ENCODE data around the gene PKD1L1. TPM values are rescaled to one million over a fixed set of nuclear protein-coding genes. Genes with fewer than 3 reads are reported as not detected.
"Not testable (repeated sequence)": the region's sequence is repeated elsewhere in the genome, so short reads cannot be mapped to it uniquely, and the experiment has no call there.

PKD1L1 gene
- total RNA-seq, 2 experiments from 2014 or later: 0.08 to 0.11 TPM

- DNase-seq (no peak), ATAC-seq (no peak)
- H3K27ac Mint-ChIP-seq: no peak overlapping the region
- no peaks in the 10 kb centered on the region for H3K27me3 Mint-ChIP-seq (ENCODE audit: low read depth)
- CTCF ChIA-PET: interaction anchor here (0.6 to 2.6 kb wide), 21 partner anchors 19 to 289 kb away, joined by 3 to 88 read pairs (median 6); no protein-coding TSS in a partner anchor
- no peak overlapping the region for H3K4me3 Mint-ChIP-seq
- no peaks in the 10 kb centered on the region for H3K4me1 Mint-ChIP-seq (ENCODE audit: low read depth)
- H3K36me3 Mint-ChIP-seq (ENCODE audit: low read depth): no peaks in the 10 kb centered on the region
- no peaks in the 10 kb centered on the region for H3K9me3 Mint-ChIP-seq (ENCODE audit: insufficient read depth)
- POLR2A ChIA-PET: no interaction called here
Observed at GRCh38 chr7:47943676-47944474, 4.4 kb downstream of the PKD1L1 start.

- DNase-seq; H3K4me3 Mint-ChIP-seq; ATAC-seq; H3K27me3 Mint-ChIP-seq (ENCODE audit: low read depth); H3K27ac Mint-ChIP-seq; H3K4me1 Mint-ChIP-seq (ENCODE audit: low read depth); H3K9me3 Mint-ChIP-seq (ENCODE audit: insufficient read depth); H3K36me3 Mint-ChIP-seq (ENCODE audit: low read depth): not testable (repeated sequence)
- ChIA-PET POLR2A (interaction anchor here (0.6 kb wide), 1 partner anchor 351 kb away, joined by 3 read pairs; no protein-coding TSS in a partner anchor), CTCF (interaction anchor here (1.1 kb wide), 1 partner anchor 212 kb away, joined by 4 read pairs; no protein-coding TSS in a partner anchor)
Observed at GRCh38 chr7:47942651-47943050, 5.6 kb downstream of the PKD1L1 start.

GRCh38 chr7:47942132-47942531, 6.1 kb downstream of the PKD1L1 start:
- Mint-ChIP-seq H3K27ac (no peak overlapping the region), H3K4me1 (ENCODE audit: low read depth) (peaks cover 7% of the 10 kb centered on the region), H3K9me3 (ENCODE audit: insufficient read depth) (no peaks in the 10 kb centered on the region), H3K4me3 (no peak overlapping the region), H3K36me3 (ENCODE audit: low read depth) (no peaks in the 10 kb centered on the region), H3K27me3 (ENCODE audit: low read depth) (no peaks in the 10 kb centered on the region)
- ChIA-PET POLR2A (no interaction called here), CTCF (interaction anchor here (0.9 kb wide), 1 partner anchor 212 kb away, joined by 3 read pairs; no protein-coding TSS in a partner anchor)
- DNase-seq (no peak), ATAC-seq (no peak)

GRCh38 chr7:47941136-47941844, 7.0 kb downstream of the PKD1L1 start:
- no peaks in the 10 kb centered on the region for H3K36me3 Mint-ChIP-seq (ENCODE audit: low read depth)
- H3K27ac Mint-ChIP-seq: no peak overlapping the region
- no peak for DNase-seq
- no peaks in the 10 kb centered on the region for H3K9me3 Mint-ChIP-seq (ENCODE audit: insufficient read depth)
- ChIA-PET POLR2A (no interaction called here), CTCF (interaction anchor here (0.9 to 1.2 kb wide), 2 partner anchors 169 to 213 kb away, joined by 3 to 5 read pairs; no protein-coding TSS in a partner anchor)
- H3K27me3 Mint-ChIP-seq (ENCODE audit: low read depth): no peaks in the 10 kb centered on the region
- no peak for ATAC-seq
- H3K4me3 Mint-ChIP-seq: no peak overlapping the region
- peaks cover 7% of the 10 kb centered on the region for H3K4me1 Mint-ChIP-seq (ENCODE audit: low read depth)

GRCh38 chr7:47940088-47941013, 7.9 kb downstream of the PKD1L1 start:
- no peak for ATAC-seq
- Mint-ChIP-seq H3K36me3 (ENCODE audit: low read depth) (no peaks in the 10 kb centered on the region), H3K27ac (no peak overlapping the region), H3K4me3 (no peak overlapping the region), H3K4me1 (ENCODE audit: low read depth) (peaks cover 7% of the 10 kb centered on the region), H3K9me3 (ENCODE audit: insufficient read depth) (no peaks in the 10 kb centered on the region), H3K27me3 (ENCODE audit: low read depth) (no peaks in the 10 kb centered on the region)
- CTCF ChIA-PET: interaction anchor here (1.2 kb wide), 1 partner anchor 170 kb away, joined by 5 read pairs; no protein-coding TSS in a partner anchor
- POLR2A ChIA-PET: interaction anchor here (0.6 to 0.8 kb wide), 3 partner anchors 51 to 699 kb away, joined by 3 read pairs; no protein-coding TSS in a partner anchor
- no peak for DNase-seq

- Mint-ChIP-seq H3K4me1 (ENCODE audit: low read depth) (peaks cover 7% of the 10 kb centered on the region), H3K27me3 (ENCODE audit: low read depth) (no peaks in the 10 kb centered on the region), H3K36me3 (ENCODE audit: low read depth) (no peaks in the 10 kb centered on the region), H3K27ac (no peak overlapping the region), H3K9me3 (ENCODE audit: insufficient read depth) (no peaks in the 10 kb centered on the region), H3K4me3 (no peak overlapping the region)
- ATAC-seq (no peak), DNase-seq (no peak)
- CTCF ChIA-PET: interaction anchor here (0.7 kb wide), 1 partner anchor 673 kb away, joined by 3 read pairs; no protein-coding TSS in a partner anchor
- POLR2A ChIA-PET: interaction anchor here (0.6 kb wide), 1 partner anchor 698 kb away, joined by 3 read pairs; no protein-coding TSS in a partner anchor
Observed at GRCh38 chr7:47939425-47940036, 8.7 kb downstream of the PKD1L1 start.

- Mint-ChIP-seq H3K4me3 (no peak overlapping the region), H3K27ac (no peak overlapping the region)
- no peak for ATAC-seq
Observed at GRCh38 chr7:47938574-47939165, 9.6 kb downstream of the PKD1L1 start.

GRCh38 chr7:47937711-47938573, 10.3 kb downstream of the PKD1L1 start:
- no peak overlapping the region for H3K27ac Mint-ChIP-seq
- no peaks in the 10 kb centered on the region for H3K27me3 Mint-ChIP-seq (ENCODE audit: low read depth)
- H3K4me3 Mint-ChIP-seq: no peak overlapping the region
- peaks cover 7% of the 10 kb centered on the region for H3K4me1 Mint-ChIP-seq (ENCODE audit: low read depth)
- POLR2A ChIA-PET: no interaction called here
- ATAC-seq (no peak), DNase-seq (no peak)
- H3K36me3 Mint-ChIP-seq (ENCODE audit: low read depth): no peaks in the 10 kb centered on the region
- CTCF ChIA-PET: no interaction called here
- no peaks in the 10 kb centered on the region for H3K9me3 Mint-ChIP-seq (ENCODE audit: insufficient read depth)

More at GRCh38 chr7:47938574-47939165, 9.6 kb downstream of the PKD1L1 start:
- CTCF ChIA-PET: interaction anchor here (0.7 kb wide), 1 partner anchor 672 kb away, joined by 3 read pairs; no protein-coding TSS in a partner anchor
- H3K4me1 Mint-ChIP-seq (ENCODE audit: low read depth): peaks cover 7% of the 10 kb centered on the region
- no peaks in the 10 kb centered on the region for H3K27me3 Mint-ChIP-seq (ENCODE audit: low read depth)
- H3K9me3 Mint-ChIP-seq (ENCODE audit: insufficient read depth): no peaks in the 10 kb centered on the region
- no peak for DNase-seq
- no peaks in the 10 kb centered on the region for H3K36me3 Mint-ChIP-seq (ENCODE audit: low read depth)
- POLR2A ChIA-PET: no interaction called here

- Mint-ChIP-seq H3K36me3 (ENCODE audit: low read depth) (no peaks in the 10 kb centered on the region), H3K4me1 (ENCODE audit: low read depth) (peaks cover 7% of the 10 kb centered on the region), H3K27ac (no peak overlapping the region), H3K9me3 (ENCODE audit: insufficient read depth) (no peaks in the 10 kb centered on the region), H3K4me3 (no peak overlapping the region), H3K27me3 (ENCODE audit: low read depth) (no peaks in the 10 kb centered on the region)
- ChIA-PET CTCF (interaction anchor here (1.0 kb wide), 1 partner anchor 8 kb away, joined by 4 read pairs; no protein-coding TSS in a partner anchor), POLR2A (interaction anchor here (0.6 kb wide), 1 partner anchor 646 kb away, joined by 3 read pairs; no protein-coding TSS in a partner anchor)
- ATAC-seq (no peak), DNase-seq (no peak)
Observed at GRCh38 chr7:47937065-47937687, 11.1 kb downstream of the PKD1L1 start.

GRCh38 chr7:47936323-47936722, 11.9 kb downstream of the PKD1L1 start:
- Mint-ChIP-seq H3K36me3 (ENCODE audit: low read depth) (no peaks in the 10 kb centered on the region), H3K4me3 (no peak overlapping the region), H3K27ac (no peak overlapping the region), H3K9me3 (ENCODE audit: insufficient read depth) (no peaks in the 10 kb centered on the region), H3K4me1 (ENCODE audit: low read depth) (peaks cover 7% of the 10 kb centered on the region), H3K27me3 (ENCODE audit: low read depth) (no peaks in the 10 kb centered on the region)
- DNase-seq (no peak), ATAC-seq (no peak)
- ChIA-PET CTCF (interaction anchor here (1.0 kb wide), 1 partner anchor 9 kb away, joined by 4 read pairs; no protein-coding TSS in a partner anchor), POLR2A (no interaction called here)
